ENCODE results near the gene PRDM5. TPM values are rescaled to one million over a fixed set of nuclear protein-coding genes. Genes with fewer than 3 reads are reported as not detected.

Gene PRDM5
- total RNA-seq, 1 donor: 30.7 TPM

- no peak for DNase-seq (ENCODE audit: low read depth)
- no peak overlapping the region for H3K4me3 ChIP-seq (ENCODE audit: low read depth, low read length)
- TF ChIP-seq, protein P1, sequence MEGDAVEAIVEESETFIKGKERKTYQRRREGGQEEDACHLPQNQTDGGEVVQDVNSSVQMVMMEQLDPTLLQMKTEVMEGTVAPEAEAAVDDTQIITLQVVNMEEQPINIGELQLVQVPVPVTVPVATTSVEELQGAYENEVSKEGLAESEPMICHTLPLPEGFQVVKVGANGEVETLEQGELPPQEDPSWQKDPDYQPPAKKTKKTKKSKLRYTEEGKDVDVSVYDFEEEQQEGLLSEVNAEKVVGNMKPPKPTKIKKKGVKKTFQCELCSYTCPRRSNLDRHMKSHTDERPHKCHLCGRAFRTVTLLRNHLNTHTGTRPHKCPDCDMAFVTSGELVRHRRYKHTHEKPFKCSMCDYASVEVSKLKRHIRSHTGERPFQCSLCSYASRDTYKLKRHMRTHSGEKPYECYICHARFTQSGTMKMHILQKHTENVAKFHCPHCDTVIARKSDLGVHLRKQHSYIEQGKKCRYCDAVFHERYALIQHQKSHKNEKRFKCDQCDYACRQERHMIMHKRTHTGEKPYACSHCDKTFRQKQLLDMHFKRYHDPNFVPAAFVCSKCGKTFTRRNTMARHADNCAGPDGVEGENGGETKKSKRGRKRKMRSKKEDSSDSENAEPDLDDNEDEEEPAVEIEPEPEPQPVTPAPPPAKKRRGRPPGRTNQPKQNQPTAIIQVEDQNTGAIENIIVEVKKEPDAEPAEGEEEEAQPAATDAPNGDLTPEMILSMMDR (IDR thresholded peaks at IDR 0.05; ENCODE audit: insufficient read depth, low read depth, low read length): no peak
Observed at GRCh38 chr4:120703908-120704307, 218.6 kb downstream of the PRDM5 start.

- H3K4me3 ChIP-seq (ENCODE audit: low read depth, low read length): no peak overlapping the region
- TF ChIP-seq, protein P1 (IDR thresholded peaks at IDR 0.05; ENCODE audit: insufficient read depth, low read depth, low read length): no peak
- DNase-seq (ENCODE audit: low read depth): no peak
Observed at GRCh38 chr4:120699354-120699753, 223.2 kb downstream of the PRDM5 start.

- peak; percentile 88 for DNase-seq (ENCODE audit: low read depth)
- TF ChIP-seq, protein P1 (IDR thresholded peaks at IDR 0.05; ENCODE audit: insufficient read depth, low read depth, low read length): no peak
Observed at GRCh38 chr4:120694973-120695372, 227.6 kb downstream of the PRDM5 start.

GRCh38 chr4:120693816-120694215 lies 228.7 kb downstream of the PRDM5 start:
- no peak overlapping the region for H3K4me3 ChIP-seq (ENCODE audit: low read depth, low read length)
- TF ChIP-seq, protein P1 (IDR thresholded peaks at IDR 0.05; ENCODE audit: insufficient read depth, low read depth, low read length): no peak
- DNase-seq (ENCODE audit: low read depth): no peak

More at GRCh38 chr4:120694973-120695372, 227.6 kb downstream of the PRDM5 start:
- no peak overlapping the region for H3K4me3 ChIP-seq (ENCODE audit: low read depth, low read length)

- TF ChIP-seq, protein P1 (IDR thresholded peaks at IDR 0.05; ENCODE audit: insufficient read depth, low read depth, low read length): no peak
- peak; percentile 91 for DNase-seq (ENCODE audit: low read depth)
- H3K4me3 ChIP-seq (ENCODE audit: low read depth, low read length): no peak overlapping the region
Observed at GRCh38 chr4:120692964-120693363, 229.6 kb downstream of the PRDM5 start.

DNA sequence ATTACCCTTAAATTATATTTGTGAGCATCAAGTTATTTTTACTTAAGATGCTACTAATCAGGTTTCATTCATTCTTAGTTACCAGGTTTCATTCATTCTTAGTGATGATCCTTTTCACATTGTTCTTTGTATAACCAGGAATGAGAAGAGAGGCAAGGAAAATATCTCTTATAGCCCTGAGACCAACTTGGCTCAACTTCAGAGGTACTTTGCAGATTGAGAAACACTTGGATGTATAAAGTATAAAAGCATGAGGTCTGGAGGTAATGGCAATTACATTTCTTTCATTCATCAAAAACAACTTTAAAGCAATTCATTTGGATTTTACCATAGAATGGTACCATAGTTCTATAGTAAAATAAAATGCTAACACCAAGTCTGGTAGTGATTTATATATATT lies 231.0 kb downstream of the PRDM5 start:
- H3K4me3 ChIP-seq (ENCODE audit: low read depth, low read length): no peak overlapping the region
- TF ChIP-seq, protein P1 (IDR thresholded peaks at IDR 0.05; ENCODE audit: insufficient read depth, low read depth, low read length): no peak
- no peak for DNase-seq (ENCODE audit: low read depth)

GRCh38 chr4:120691106-120691505 lies 231.4 kb downstream of the PRDM5 start:
- no peak overlapping the region for H3K4me3 ChIP-seq (ENCODE audit: low read depth, low read length)
- no peak for DNase-seq (ENCODE audit: low read depth)
- TF ChIP-seq, protein P1 (IDR thresholded peaks at IDR 0.05; ENCODE audit: insufficient read depth, low read depth, low read length): no peak

All from fibroblast of villous mesenchyme (primary cell).